K562 (cell line): ENCODE data around the gene SPATA2. TPM values are rescaled to one million over a fixed set of nuclear protein-coding genes. Genes with fewer than 3 reads are reported as not detected.

Source experiments
- ATAC-seq: fragments of 200-7000 bp; cut with Tn5 transposase; 3 replicates; pipeline ENCODE4 v1.9.1; 2020; ENCODE audit warnings: moderate library complexity
- BruUV-seq: library from RNA; stranded (reverse); fragments of 400-500 nt; replicated peaks from 2 replicates; lab custom pipeline; 2021; lab: Mats Ljungman, UMichigan
- CTCF ChIA-PET: fragments of 300-600 bp; formaldehyde crosslinking; extraction: SDS; loops from one replicate; lab custom pipeline; 2021; ENCODE audit warnings: low intra/inter-chr PET ratio; lab: Yijun Ruan, JAX
- POLR2A ChIA-PET: fragments of 300-600, 350-650 bp; sonication (Branson Sonifier 250); formaldehyde crosslinking; extraction: SDS; loops from one replicate; lab custom pipeline; 2021; ENCODE audit warnings: antibody characterized with exemption, inconsistent platforms; lab: Yijun Ruan, JAX
- DNase-seq, 4 experiments: peaks; one replicate each; pipeline versions ENCODE4 v3.0.0 to v3.0.0-alpha.2; 2011 to 2018; ENCODE audit warnings: low spot score in 3 of 4, mixed read lengths in 3 of 4; ENCODE audit errors: extremely low read depth in 1 of 4
- FAIRE-seq: peaks from 2 replicates; lab custom pipeline; 2011; peaks lifted over from hg19 to GRCh38; lab: Jason Lieb, UNC
- H2AFZ ChIP-seq: 2 replicates; pipeline ENCODE4 v1.6.0; 2011; ENCODE audit warnings: low read depth, low read length, control low read depth, inconsistent platforms
- H3K27ac ChIP-seq: fragments of 200-600 bp; 3 replicates; pipeline ENCODE4 v1.8.0; 2011; ENCODE audit warnings: low read depth, mild to moderate bottlenecking, control low read depth, inconsistent platforms, low read length, moderate library complexity, mixed read lengths; ENCODE audit errors: extremely low read depth
- H3K27me3 ChIP-seq, 2 experiments: fragments of 300-600 bp in 1 of 2; 2 replicates in 1 of 2; 3 replicates in 1 of 2; pipeline versions ENCODE4 v1.6.0 to v1.8.0; 2011; ENCODE audit warnings: inconsistent platforms in 2 of 2, low read length in 2 of 2, mild to moderate bottlenecking in 1 of 2, mixed read lengths in 1 of 2, moderate library complexity in 1 of 2; ENCODE audit not compliant: control insufficient read depth in 2 of 2, insufficient read depth in 2 of 2
- H3K36me3 ChIP-seq: fragments of 300-600 bp; 3 replicates; pipeline ENCODE4 v1.8.0; 2011; ENCODE audit warnings: mild to moderate bottlenecking, low read length, inconsistent platforms; ENCODE audit not compliant: control insufficient read depth, insufficient read depth
- H3K4me1 ChIP-seq, 2 experiments: fragments of 200-600 bp in 1 of 2; replicated peaks in 1 of 2; 2 replicates in 1 of 2; 3 replicates in 1 of 2; pipeline versions ENCODE4 v1.5.1 to v1.8.0; 2011; ENCODE audit warnings: inconsistent platforms in 2 of 2, low read length in 2 of 2, mild to moderate bottlenecking in 1 of 2, mixed read lengths in 1 of 2, moderate library complexity in 1 of 2; ENCODE audit not compliant: control insufficient read depth in 2 of 2, insufficient read depth in 2 of 2
- H3K4me2 ChIP-seq: 2 replicates; pipeline ENCODE4 v1.6.1; 2011; ENCODE audit warnings: low read length, control low read depth, inconsistent platforms, mixed read lengths; ENCODE audit not compliant: insufficient read depth
- H3K4me3 ChIP-seq: fragments of 200-600 bp; sonication (generic), shearing (Covaris generic); 2 replicates; pipeline ENCODE4 v1.5.1; 2016; ENCODE audit warnings: control low read depth, inconsistent platforms
- H3K79me2 ChIP-seq: fragments of 200-600 bp; 3 replicates; pipeline ENCODE4 v1.8.0; 2011; ENCODE audit warnings: low read length, inconsistent platforms; ENCODE audit not compliant: control insufficient read depth, insufficient read depth
- H3K9ac ChIP-seq, 2 experiments: 2 replicates each; pipeline versions ENCODE4 v1.6.0 to v1.6.1; 2011; ENCODE audit warnings: low read depth in 2 of 2, low read length in 2 of 2, control low read depth in 1 of 2, inconsistent platforms in 1 of 2, mild to moderate bottlenecking in 1 of 2, mixed read lengths in 1 of 2; ENCODE audit not compliant: insufficient read depth in 1 of 2
- H3K9me1 ChIP-seq: one replicate; pipeline ENCODE4 v1.6.0; 2011; ENCODE audit warnings: inconsistent platforms, mild to moderate bottlenecking, low read length, moderate library complexity; ENCODE audit not compliant: control insufficient read depth, insufficient read depth
- H3K9me3 ChIP-seq: replicated peaks from 2 replicates; pipeline ENCODE4 v1.5.1; 2011; ENCODE audit warnings: low read depth, low read length, inconsistent platforms; ENCODE audit not compliant: control insufficient read depth, insufficient read depth
- H4K20me1 ChIP-seq: replicated peaks from 2 replicates; pipeline ENCODE4 v1.6.1; 2011; ENCODE audit warnings: low read length, inconsistent platforms, mixed read lengths; ENCODE audit not compliant: control insufficient read depth, insufficient read depth
- DMBX1 ChIP-seq: fragments of 250-450 bp; sonication (Bioruptor Pico); IDR thresholded peaks from 2 replicates; pipeline ENCODE4 v1.8.0; 2022; ENCODE audit warnings: inconsistent platforms, mild to moderate bottlenecking, moderate library complexity, borderline replicate concordance
- EGR1 ChIP-seq: fragments of 450-650 bp; conservative IDR thresholded peaks from 2 replicates; pipeline ENCODE4 v1.6.1; 2017; ENCODE audit warnings: mild to moderate bottlenecking
- EHMT2 ChIP-seq: fragments of 450-650 bp; IDR thresholded peaks from 2 replicates; pipeline ENCODE4 v1.6.1; 2018; ENCODE audit warnings: antibody characterized with exemption
- HMGXB4 ChIP-seq: sonication (generic); formaldehyde crosslinking; IDR thresholded peaks from 2 replicates; pipeline ENCODE4 v1.8.1; 2023; ENCODE audit warnings: mild to moderate bottlenecking, missing genetic modification reagents
- PHF20 ChIP-seq: fragments of 450-650 bp; IDR thresholded peaks from 2 replicates; pipeline ENCODE4 v1.6.1; 2018; ENCODE audit not compliant: partially characterized antibody
- RFX5 ChIP-seq: IDR thresholded peaks from 2 replicates; pipeline ENCODE4 v1.6.1; 2011; ENCODE audit warnings: low read depth, mild to moderate bottlenecking, improper control_type of control experiment, low read length
- SMARCC2 ChIP-seq: fragments of 450-650 bp; IDR thresholded peaks from 2 replicates; pipeline ENCODE4 v1.6.1; 2017; ENCODE audit warnings: antibody characterized with exemption, moderate library complexity, mild to moderate bottlenecking, low read depth
- ZFP30 ChIP-seq: fragments of 250-450 bp; sonication (Bioruptor Pico); IDR thresholded peaks from 2 replicates; pipeline ENCODE4 v1.8.0; 2022; ENCODE audit warnings: moderate library complexity, mild to moderate bottlenecking, inconsistent platforms, borderline replicate concordance
- ZHX1 ChIP-seq: fragments of 150-350 bp; conservative IDR thresholded peaks from 2 replicates; pipeline ENCODE4 v1.6.1; 2014; ENCODE audit warnings: low read length
- WGBS: fragments of 100-300 bp; shearing (Covaris generic); methylation state at CpG from one replicate; pipeline ENCODE4 v1.1.6; 2016; ENCODE audit warnings: low coverage, mixed read lengths; ENCODE audit not compliant: insufficient coverage; ENCODE audit errors: missing lambda C conversion rate; 5-methylcytosine and 5-hydroxymethylcytosine counted together
- in situ Hi-C: fragments of 300-500 bp; cut with MboI; formaldehyde crosslinking; loops from 4 replicates; pipeline ENCODE4 v1.15.0; 2018; ENCODE audit warnings: inconsistent platforms, mixed read lengths
- intact Hi-C: fragments of 100-400 bp; cut with micrococcal nuclease; formaldehyde crosslinking; loops from 2 replicates; pipeline ENCODE4 v1.14.2; 2022
- polyA plus RNA-seq, 8 experiments: library from polyadenylated mRNA; depleted of rRNA in 4 of 8; stranded (reverse) in 5 of 8; unstranded in 3 of 8; fragments of >200 nt; fragmentation: Nextera tagmentation in 2 of 8; fragmentation: Illumina TruSeq in 1 of 8; extraction: Ambion mirVana in 2 of 8; extraction: Trizol in 1 of 8; gene quantifications; 2 replicates each; pipeline versions ENCODE4 v1.2.1 to v1.2.3, GENCODE V29; 2011 to 2014; ENCODE audit warnings: inconsistent platforms in 1 of 8, missing spikeins in 1 of 8
- total RNA-seq, 7 experiments: library from RNA; depleted of rRNA in 6 of 7; stranded (reverse); fragments of >200 nt in 6 of 7; fragmentation: Illumina TruSeq in 2 of 7; extraction: Trizol in 2 of 7; gene quantifications; 2 replicates each; pipeline versions ENCODE4 v1.2.1 to v1.2.3, GENCODE V29; 2011 to 2021; ENCODE audit warnings: low replicate concordance in 1 of 7
- TF ChIP-seq, protein P1 (sequence below): sonication (generic); formaldehyde crosslinking; IDR thresholded peaks from 2 replicates; pipeline ENCODE4 v1.8.0; 2022; ENCODE audit warnings: missing genetic modification reagents, mild to moderate bottlenecking, moderate library complexity, borderline replicate concordance

Gene SPATA2
- total and polyA plus RNA-seq, 9 of the 15 experiments (the other 6 are each of a cell fraction or from before 2014, with no cell fraction given) = 0.46 to 8.2 (median 2.7) TPM

GRCh38 chr20:49866051-49866450 lies 49.3 kb downstream of the SPATA2 start:
- ATAC-seq = no peak
- ChIA-PET CTCF (no interaction called here), POLR2A (interaction anchor here (0.7 to 1.0 kb wide), 2 partner anchors 15 to 186 kb away, joined by 3 read pairs; no protein-coding TSS in a partner anchor)
- Histone ChIP-seq H3K36me3 (peaks cover 16% of the 10 kb centered on the region; the same call in 2 of the 3 replicates), H4K20me1 (no peaks in the 10 kb centered on the region), H3K4me2 (no peak overlapping the region), H3K4me1 (peaks cover 6 to 20% of the 10 kb centered on the region in 2 experiments; a peak in 4 of 5 replicates), H3K9me1 (no peaks in the 10 kb centered on the region), H3K9ac (no peak overlapping the region), H3K27ac (no peak overlapping the region), H3K9me3 (no peaks in the 10 kb centered on the region), H3K4me3 (no peak overlapping the region), H3K79me2 (no peaks in the 10 kb centered on the region), H3K27me3 (no peaks in the 10 kb centered on the region), H2AFZ (no peak overlapping the region)
- BruUV-seq = no TSS peak
- intact Hi-C loops = no loop called here
- no peak for TF ChIP-seq DMBX1 (CRISPR knock-in tag)
- TF ChIP-seq PHF20 = no peak
- TF ChIP-seq EHMT2 = no peak
- no peak for TF ChIP-seq EGR1
- TF ChIP-seq SMARCC2 = no peak
- TF ChIP-seq HMGXB4 (CRISPR knock-in tag) = no peak
- TF ChIP-seq, protein P1, sequence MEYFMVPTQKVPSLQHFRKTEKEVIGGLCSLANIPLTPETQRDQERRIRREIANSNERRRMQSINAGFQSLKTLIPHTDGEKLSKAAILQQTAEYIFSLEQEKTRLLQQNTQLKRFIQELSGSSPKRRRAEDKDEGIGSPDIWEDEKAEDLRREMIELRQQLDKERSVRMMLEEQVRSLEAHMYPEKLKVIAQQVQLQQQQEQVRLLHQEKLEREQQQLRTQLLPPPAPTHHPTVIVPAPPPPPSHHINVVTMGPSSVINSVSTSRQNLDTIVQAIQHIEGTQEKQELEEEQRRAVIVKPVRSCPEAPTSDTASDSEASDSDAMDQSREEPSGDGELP (CRISPR knock-in tag) = no peak
- no peak for TF ChIP-seq ZHX1
- no peak for TF ChIP-seq RFX5
- no peak for TF ChIP-seq ZFP30
- WGBS = 74% methylated on average over 8 of the region's 8 CpGs
- FAIRE-seq = no peak
- in situ Hi-C loops = no loop called here
- DNase-seq = no peak
